ENCODE data around the gene MB. TPM values are rescaled to one million over a fixed set of nuclear protein-coding genes. Genes with fewer than 3 reads are reported as not detected.
"Not testable (repeated sequence)": the region's sequence is repeated elsewhere in the genome, so short reads cannot be mapped to it uniquely, and the experiment has no call there.

Gene MB
- total RNA-seq, 1 donor from 2014 or later, result 3.4 TPM

- DNase-seq (ENCODE audit: low spot score), result no peak
Observed at GRCh38 chr22:35638001-35638400, 20.9 kb upstream of the MB start.

- DNase-seq (ENCODE audit: low spot score), result no peak
Observed at GRCh38 chr22:35637254-35637653, 20.1 kb upstream of the MB start.

GRCh38 chr22:35634943-35635540 is 17.9 kb upstream of the MB start:
- no peak for DNase-seq (ENCODE audit: low spot score)

- DNase-seq (ENCODE audit: low spot score), result no peak
Observed at GRCh38 chr22:35634015-35634414, 16.9 kb upstream of the MB start.

GRCh38 chr22:35633520-35633919 is 16.4 kb upstream of the MB start:
- DNase-seq (ENCODE audit: low spot score), result no peak

- DNase-seq (ENCODE audit: low spot score), result no peak
Observed at GRCh38 chr22:35632935-35633334, 15.8 kb upstream of the MB start.

- no peak for DNase-seq (ENCODE audit: low spot score)
Observed at GRCh38 chr22:35631597-35631996, 14.5 kb upstream of the MB start.

GRCh38 chr22:35630891-35631290 is 13.8 kb upstream of the MB start:
- DNase-seq (ENCODE audit: low spot score), result no peak

GRCh38 chr22:35630387-35630793 is 13.3 kb upstream of the MB start:
- DNase-seq (ENCODE audit: low spot score), result no peak

- DNase-seq (ENCODE audit: low spot score), result peak; percentile 85
Observed at GRCh38 chr22:35629406-35630216, 12.5 kb upstream of the MB start.

- DNase-seq (ENCODE audit: low spot score), result no peak
Observed at GRCh38 chr22:35628732-35629131, 11.6 kb upstream of the MB start.

GRCh38 chr22:35627267-35628041 is 10.3 kb upstream of the MB start:
- peak; percentile 88 for DNase-seq (ENCODE audit: low spot score)

GRCh38 chr22:35625763-35626432 is 8.8 kb upstream of the MB start:
- no peak for DNase-seq (ENCODE audit: low spot score)

GRCh38 chr22:35624547-35624946 is 7.4 kb upstream of the MB start:
- DNase-seq (ENCODE audit: low spot score), result no peak

- not testable (repeated sequence) for DNase-seq (ENCODE audit: low spot score)
Observed at GRCh38 chr22:35623885-35624284, 6.8 kb upstream of the MB start.

GRCh38 chr22:35622191-35622913 is 5.2 kb upstream of the MB start:
- peak; percentile 64 for DNase-seq (ENCODE audit: low spot score)

- DNase-seq (ENCODE audit: low spot score), result no peak
Observed at GRCh38 chr22:35621451-35621850, 4.3 kb upstream of the MB start.

- DNase-seq (ENCODE audit: low spot score), result no peak
Observed at GRCh38 chr22:35620624-35621251, 3.6 kb upstream of the MB start.

GRCh38 chr22:35619336-35620094 is 2.4 kb upstream of the MB start:
- DNase-seq (ENCODE audit: low spot score), result no peak

Data from ureter (tissue), 1 donor.